HepG2 (cell line): ENCODE measurements around the gene ACAT2. TPM values are rescaled to one million over a fixed set of nuclear protein-coding genes. Genes with fewer than 3 reads are reported as not detected.
A peak's percentile ranks its signal among the peaks of the same experiment; 100 is the strongest.

Source experiments
- ATAC-seq: fragments of 200-7000 bp; cut with Tn5 transposase; 3 replicates; pipeline ENCODE4 v1.9.1; 2020; ENCODE audit warnings: mild to moderate bottlenecking, moderate library complexity
- BruUV-seq: library from RNA; stranded (reverse); fragments of 400-500 nt; replicated peaks from 2 replicates; lab custom pipeline; 2021; lab: Mats Ljungman, UMichigan
- CTCF ChIA-PET: fragments of 300-600 bp; formaldehyde crosslinking; extraction: SDS; loops from one replicate; lab custom pipeline; 2021; ENCODE audit warnings: low total read pairs, inconsistent platforms, low intra/inter-chr PET ratio; lab: Yijun Ruan, JAX
- POLR2A ChIA-PET: fragments of 350-600 bp; sonication (Branson Sonifier 250); formaldehyde crosslinking; loops from one replicate; lab custom pipeline; 2020; ENCODE audit warnings: antibody characterized with exemption, inconsistent platforms; lab: Yijun Ruan, JAX
- DNase-seq: peaks from one replicate; pipeline ENCODE4 v3.0.0-alpha.2; 2015; ENCODE audit warnings: low spot score
- FAIRE-seq: peaks from 3 replicates; lab custom pipeline; 2011; peaks lifted over from hg19 to GRCh38; lab: Jason Lieb, UNC
- H2AFZ ChIP-seq: one replicate; pipeline ENCODE4 v1.6.1; 2011; ENCODE audit warnings: low read length, inconsistent platforms
- H3K27ac ChIP-seq: fragments of 300-600 bp; 3 replicates; pipeline ENCODE4 v1.8.0; 2011; ENCODE audit warnings: mixed run types, mild to moderate bottlenecking, mixed read lengths, low read length, inconsistent platforms; ENCODE audit not compliant: insufficient read depth; ENCODE audit errors: extremely low read length
- H3K27me3 ChIP-seq, 2 experiments: fragments of 200-600 bp in 1 of 2; 2 replicates in 1 of 2; 3 replicates in 1 of 2; pipeline versions ENCODE4 v1.6.0 to v1.8.0; 2011; ENCODE audit warnings: low read length in 2 of 2, mild to moderate bottlenecking in 2 of 2, moderate library complexity in 2 of 2, inconsistent platforms in 1 of 2; ENCODE audit not compliant: insufficient read depth in 2 of 2, control insufficient read depth in 1 of 2
- H3K36me3 ChIP-seq, 2 experiments: fragments of 200-600 bp in 1 of 2; replicated peaks in 1 of 2; 2 replicates in 1 of 2; 3 replicates in 1 of 2; pipeline versions ENCODE4 v1.5.1 to v1.8.0; 2011; ENCODE audit warnings: low read length in 2 of 2, inconsistent platforms in 1 of 2; ENCODE audit not compliant: insufficient read depth in 2 of 2, control insufficient read depth in 1 of 2
- H3K4me1 ChIP-seq: 2 replicates; pipeline ENCODE4 v1.5.1; 2012; ENCODE audit warnings: low read length, inconsistent platforms; ENCODE audit not compliant: insufficient read depth
- H3K4me2 ChIP-seq: 2 replicates; pipeline ENCODE4 v1.6.0; 2011; ENCODE audit warnings: low read depth, low read length, inconsistent platforms
- H3K4me3 ChIP-seq, 3 experiments: fragments of 200-600 bp in 1 of 3; sonication (generic), shearing (Covaris generic) in 1 of 3; replicated peaks in 1 of 3; 2 replicates each; pipeline ENCODE4 v1.5.1; 2011 to 2016; ENCODE audit warnings: low read length in 3 of 3, inconsistent platforms in 2 of 3, low read depth in 2 of 3, mild to moderate bottlenecking in 2 of 3, control low read depth in 1 of 3, mixed read lengths in 1 of 3; ENCODE audit not compliant: insufficient read depth in 1 of 3
- H3K79me2 ChIP-seq: one replicate; pipeline ENCODE4 v1.6.1; 2011; ENCODE audit warnings: low read length, inconsistent platforms; ENCODE audit not compliant: insufficient read depth
- H3K9ac ChIP-seq: 2 replicates; pipeline ENCODE4 v1.6.0; 2011; ENCODE audit warnings: mild to moderate bottlenecking, low read depth, low read length, inconsistent platforms; ENCODE audit not compliant: insufficient read depth
- H3K9me3 ChIP-seq: 2 replicates; pipeline ENCODE4 v1.5.1; 2012; ENCODE audit warnings: mild to moderate bottlenecking, low read length
- H4K20me1 ChIP-seq: 2 replicates; pipeline ENCODE4 v1.6.0; 2011; ENCODE audit warnings: inconsistent platforms, mild to moderate bottlenecking, low read length, moderate library complexity; ENCODE audit not compliant: insufficient read depth
- ATF4 ChIP-seq, 2 experiments: fragments of 450-650 bp in 1 of 2; sonication (generic) in 1 of 2; formaldehyde crosslinking; IDR thresholded peaks; 2 replicates each; pipeline versions ENCODE4 v1.5.0 to v1.8.0; 2020 to 2022; ENCODE audit warnings: mild to moderate bottlenecking in 1 of 2, missing genetic modification reagents in 1 of 2
- ATF7-NPFF ChIP-seq: sonication (generic); formaldehyde crosslinking; IDR thresholded peaks from 2 replicates; pipeline ENCODE4 v1.8.1; 2023; ENCODE audit warnings: mild to moderate bottlenecking, low read depth, missing genetic modification reagents, moderate library complexity
- BCL6 ChIP-seq: IDR thresholded peaks from 2 replicates; pipeline ENCODE4 v1.6.1; 2016; ENCODE audit warnings: missing genetic modification reagents, missing compliant biosample characterization
- ELF4 ChIP-seq: sonication (generic); formaldehyde crosslinking; IDR thresholded peaks from 2 replicates; pipeline ENCODE4 v1.5.0; 2020; ENCODE audit warnings: missing genetic modification reagents, mild to moderate bottlenecking, moderate library complexity, borderline replicate concordance
- HCFC1 ChIP-seq: fragments of 150-350 bp; IDR thresholded peaks from 2 replicates; pipeline ENCODE4 v1.6.1; 2014; ENCODE audit warnings: low read depth, low read length
- HOMEZ ChIP-seq: IDR thresholded peaks from 2 replicates; pipeline ENCODE4 v1.6.1; 2016; ENCODE audit warnings: low read depth
- IRF2 ChIP-seq: IDR thresholded peaks from 2 replicates; pipeline ENCODE4 v1.6.1; 2018; ENCODE audit warnings: missing genetic modification reagents, missing compliant biosample characterization
- JUNB ChIP-seq: sonication (generic); formaldehyde crosslinking; IDR thresholded peaks from 2 replicates; pipeline ENCODE4 v1.8.0; 2022; ENCODE audit warnings: missing genetic modification reagents, mild to moderate bottlenecking, borderline replicate concordance
- KDM1A ChIP-seq: IDR thresholded peaks from 2 replicates; pipeline ENCODE4 v1.6.1; 2016; ENCODE audit warnings: missing compliant biosample characterization
- MXI1 ChIP-seq: IDR thresholded peaks from 3 replicates; pipeline ENCODE4 v1.6.1; 2012; ENCODE audit warnings: low read depth, low read length, inconsistent platforms, borderline replicate concordance
- NCOA2 ChIP-seq: sonication (generic); formaldehyde crosslinking; IDR thresholded peaks from 2 replicates; pipeline ENCODE4 v1.8.0; 2022; ENCODE audit warnings: inconsistent platforms
- SNRNP70 ChIP-seq: fragments of 200-400 bp; formaldehyde crosslinking; IDR thresholded peaks from 2 replicates; pipeline ENCODE4 v1.6.1; 2017; ENCODE audit warnings: mild to moderate bottlenecking, low read depth, low read length, moderate library complexity
- SOX6 ChIP-seq, 2 experiments: fragments of 450-650 bp in 1 of 2; sonication (generic) in 1 of 2; formaldehyde crosslinking in 1 of 2; IDR thresholded peaks; 2 replicates each; pipeline versions ENCODE4 v1.4.0 to v1.6.1; 2017 to 2020; ENCODE audit warnings: antibody characterized with exemption in 1 of 2, mild to moderate bottlenecking in 1 of 2, missing genetic modification reagents in 1 of 2
- TAF15 ChIP-seq: fragments of 200-400 bp; formaldehyde crosslinking; IDR thresholded peaks from one replicate; pipeline ENCODE4 v1.6.1; 2018; ENCODE audit warnings: mild to moderate bottlenecking, low read depth, low read length; ENCODE audit not compliant: poor library complexity, severe bottlenecking
- ZNF12 ChIP-seq: sonication (generic); formaldehyde crosslinking; IDR thresholded peaks from 2 replicates; pipeline ENCODE4 v1.5.0; 2020; ENCODE audit warnings: missing genetic modification reagents
- ZNF232 ChIP-seq: sonication (generic); formaldehyde crosslinking; IDR thresholded peaks from 2 replicates; pipeline ENCODE4 v1.4.0; 2020; ENCODE audit warnings: missing genetic modification reagents, borderline replicate concordance
- ZNF292 ChIP-seq: sonication (generic); formaldehyde crosslinking; IDR thresholded peaks from 2 replicates; pipeline ENCODE4 v1.8.1; 2022; ENCODE audit warnings: mild to moderate bottlenecking, low read depth, missing genetic modification reagents, borderline replicate concordance
- ZNF552 ChIP-seq: sonication (generic); formaldehyde crosslinking; IDR thresholded peaks from 2 replicates; pipeline ENCODE4 v1.9.0; 2022; ENCODE audit warnings: missing genetic modification reagents, mild to moderate bottlenecking, borderline replicate concordance
- ZNF678 ChIP-seq: sonication (generic); formaldehyde crosslinking; IDR thresholded peaks from 2 replicates; pipeline ENCODE4 v1.4.0; 2020; ENCODE audit warnings: mild to moderate bottlenecking, missing genetic modification reagents
- WGBS: methylation state at CpG from one replicate; pipeline ENCODE4 v1.1.6; 2017; ENCODE audit warnings: low lambda C conversion rate; 5-methylcytosine and 5-hydroxymethylcytosine counted together
- in situ Hi-C: cut with HindIII; loops from 2 replicates; pipeline ENCODE4 v1.10.0; 2017; ENCODE audit warnings: low pct_unique_long_range_greater_than_20kb; ENCODE audit not compliant: extremely low pct_ligation_motif_present
- intact Hi-C: fragments of 100-400 bp; cut with micrococcal nuclease; formaldehyde crosslinking; loops from one replicate; pipeline ENCODE4 v1.10.0; 2022; ENCODE audit not compliant: unreplicated experiment
- polyA plus RNA-seq, 8 experiments: library from polyadenylated mRNA; depleted of rRNA in 3 of 8; stranded (reverse) in 7 of 8; unstranded in 1 of 8; fragments of >200 nt; fragmentation: Illumina TruSeq in 4 of 8; extraction: Trizol in 4 of 8; gene quantifications; 2 replicates each; pipeline versions ENCODE4 v1.2.1 to v1.2.3, GENCODE V29; 2011 to 2016; ENCODE audit warnings: low read depth in 4 of 8, missing spikeins in 1 of 8, mixed read lengths in 1 of 8; ENCODE audit not compliant: insufficient read depth in 1 of 8
- total RNA-seq, 5 experiments: library from RNA; depleted of rRNA; stranded (reverse); fragments of >200 nt; fragmentation: Illumina TruSeq; extraction: Trizol; gene quantifications; 2 replicates each; pipeline ENCODE4 v1.2.3, GENCODE V29; 2016; ENCODE audit warnings: low read depth in 1 of 5

The ACAT2 gene
- total and polyA plus RNA-seq, 2 of the 13 experiments (the other 11 are each of a cell fraction or from before 2014, with no cell fraction given) = 121 to 534 TPM

DNA sequence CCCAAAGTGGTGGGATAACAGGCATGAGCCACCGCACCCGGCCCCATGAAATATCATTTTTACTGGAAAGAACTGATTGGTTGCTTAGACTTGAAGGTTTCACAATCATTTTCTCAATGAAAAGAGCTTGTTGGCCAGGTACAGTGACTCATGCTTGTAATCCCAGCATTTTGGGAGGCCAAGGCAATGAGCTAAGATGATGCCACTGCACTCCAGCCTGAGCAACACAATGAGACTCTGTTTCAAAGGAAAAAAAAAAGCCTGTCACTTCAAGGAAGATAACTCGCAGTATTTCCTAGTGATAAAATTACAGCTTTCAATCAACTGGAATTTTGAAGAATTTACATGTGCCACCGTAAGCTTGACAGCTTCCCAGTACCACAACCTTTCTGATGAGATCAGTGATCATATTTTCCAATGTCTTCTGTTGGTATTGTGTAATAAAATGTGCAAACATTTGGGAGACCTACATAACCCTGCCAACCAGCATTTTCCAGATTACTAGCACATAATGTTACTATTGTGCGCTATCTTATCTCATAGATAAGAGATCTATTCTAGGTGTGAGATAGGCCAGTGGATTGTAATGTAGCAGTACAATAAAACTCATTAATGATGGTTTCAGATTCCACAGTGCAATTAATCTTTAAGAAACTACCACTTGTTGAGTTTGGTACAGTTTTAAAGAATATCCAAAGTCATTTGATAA lies 45.5 kb downstream of the ACAT2 start (continued):
- TF ChIP-seq HCFC1 = no peak
- peak; percentile 61; the same call in 1 of the 2 replicates for TF ChIP-seq JUNB (CRISPR knock-in tag)
- no peak for TF ChIP-seq IRF2 (CRISPR knock-in tag)
- no peak for TF ChIP-seq ELF4 (CRISPR knock-in tag)
- no peak for TF ChIP-seq ATF7-NPFF (CRISPR knock-in tag)
- TF ChIP-seq SOX6 (IDR thresholded peaks at IDR 0.05) = no peak
- peak; percentile 61; the same call in 1 of the 2 replicates for TF ChIP-seq SOX6 (CRISPR knock-in tag; IDR thresholded peaks at IDR 0.05)
- 0 out of 2 replicates have a peak, but pooled peaks have one; percentile 50 for TF ChIP-seq KDM1A
- no peak for TF ChIP-seq SNRNP70
- no peak for TF ChIP-seq ZNF232 (CRISPR knock-in tag)
- TF ChIP-seq ATF4 (CRISPR knock-in tag; IDR thresholded peaks at IDR 0.05) = peak in 1 of 2 experiments; percentile 50; a peak in 1 of 4 replicates
- TF ChIP-seq NCOA2 (CRISPR knock-in tag) = peak; percentile 16; the same call in 1 of the 2 replicates
- 0 out of 2 replicates have a peak, but pooled peaks have one; percentile 13 for TF ChIP-seq ZNF12 (CRISPR knock-in tag)

- 36% methylated on average over 6 of the region's 6 CpGs for WGBS
- intact Hi-C loops (no loop called here), in situ Hi-C loops (no loop called here)
- POLR2A ChIA-PET = interaction anchor here (2.4 to 6.3 kb wide), 2 partner anchors 19 to 82 kb away, joined by 23 to 88 read pairs; partner anchors contain the start of genes MRPL18, TCP1 and WTAP
- Histone ChIP-seq H3K79me2 (no peaks in the 10 kb centered on the region), H3K4me3 (no peak overlapping the region), H3K9me3 (no peaks in the 10 kb centered on the region), H3K4me2 (no peak overlapping the region), H4K20me1 (no peaks in the 10 kb centered on the region), H3K9ac (no peak overlapping the region), H2AFZ (no peak overlapping the region), H3K27me3 (peaks cover 0 to 12% of the 10 kb centered on the region in 2 experiments; a peak in 2 of 5 replicates), H3K4me1 (peaks cover 32% of the 10 kb centered on the region), H3K27ac (no peak overlapping the region), H3K36me3 (no peaks in the 10 kb centered on the region)
- CTCF ChIA-PET = no interaction called here
- no peak for FAIRE-seq
- ATAC-seq = no peak
- BruUV-seq = no TSS peak
- DNase-seq = no peak
- TF ChIP-seq ZNF552 = no peak
- TF ChIP-seq MXI1 = no peak
- no peak for TF ChIP-seq ZNF678 (CRISPR knock-in tag)
- no peak for TF ChIP-seq HOMEZ
- no peak for TF ChIP-seq BCL6 (CRISPR knock-in tag)
- TF ChIP-seq ZNF292 = no peak
- no peak for TF ChIP-seq TAF15
Measured at GRCh38 chr6:159808647-159809046, 46.8 kb downstream of the ACAT2 start.
